Activated T-helper 9 cell treated with anti-CD3 and anti-CD28 coated beads, Interleukin-2, amount 50 U/mL, for 16 hours (primary cell): ENCODE results near the gene VAV2.

Experiments
- DNase-seq: peaks from one replicate; pipeline ENCODE4 v3.0.0-alpha.2; 2020; ENCODE audit warnings: low read depth

VAV2 gene

DNA sequence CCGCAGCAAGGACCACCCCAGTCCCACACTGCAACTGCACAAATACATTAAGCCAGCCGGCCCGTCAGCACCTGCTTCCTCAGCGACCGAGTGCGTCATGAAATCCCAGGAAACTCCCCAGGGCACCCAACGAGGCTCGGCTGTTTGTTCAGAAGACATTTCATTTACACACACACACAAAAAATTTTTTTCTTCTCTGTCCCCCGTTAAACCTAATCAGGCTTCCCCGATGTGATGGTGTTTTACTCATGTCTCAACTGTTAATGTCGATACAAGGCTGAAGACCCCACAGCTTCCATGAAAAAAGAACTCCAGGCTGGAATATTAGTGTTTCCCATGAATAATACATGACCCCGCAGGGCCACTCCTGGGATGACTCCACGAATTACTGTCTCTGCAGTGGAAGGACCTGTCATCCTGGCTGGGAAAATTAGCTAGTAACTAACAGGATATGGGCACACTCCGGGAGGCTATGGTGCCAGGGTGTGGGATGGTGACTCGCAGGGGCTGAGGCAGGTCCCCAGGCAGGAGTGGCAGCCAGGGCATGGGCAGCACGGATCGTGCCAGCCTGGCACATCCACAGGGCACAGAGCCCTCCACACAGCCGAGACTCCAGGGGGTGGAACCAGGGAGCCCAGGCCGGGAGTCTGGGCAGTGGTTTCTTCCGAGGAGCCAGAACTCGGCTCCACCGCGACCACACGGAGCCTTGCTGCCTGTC, 102.4 kb downstream of the VAV2 start:
- DNase-seq: no peak

DNA sequence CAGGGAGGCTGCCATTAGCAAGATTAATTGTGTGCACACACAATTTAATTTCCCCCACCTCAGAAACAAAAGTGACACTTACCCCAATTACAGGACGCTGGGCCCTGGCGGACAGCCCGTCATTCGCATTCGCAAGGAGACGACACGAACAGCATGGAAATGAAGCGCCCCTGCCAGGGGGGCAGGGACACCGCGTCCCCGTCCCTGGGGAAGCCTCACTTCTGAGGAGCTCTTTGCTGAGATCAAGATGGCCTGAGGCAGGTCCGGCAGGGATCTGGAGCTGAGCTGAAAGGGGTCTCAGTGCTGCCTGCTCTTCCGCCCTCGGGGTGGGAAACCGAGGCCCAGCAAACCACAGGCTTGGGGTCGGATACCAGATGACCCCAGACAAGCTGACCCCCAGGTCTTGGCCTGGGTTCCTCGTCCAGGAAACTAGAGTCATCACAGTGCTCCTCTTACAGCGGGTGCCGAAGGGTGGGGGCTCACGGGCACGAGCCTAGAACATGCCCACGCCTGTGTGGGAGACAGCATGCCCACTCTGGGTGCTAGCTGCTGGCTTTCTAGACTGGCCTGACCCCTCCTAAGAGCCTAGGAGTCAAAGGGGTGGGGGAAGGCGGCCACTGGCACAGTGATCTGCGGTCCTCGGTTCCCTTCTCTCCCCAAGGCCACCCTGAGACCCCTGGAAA, 103.2 kb downstream of the VAV2 start:
- DNase-seq: no peak

DNA sequence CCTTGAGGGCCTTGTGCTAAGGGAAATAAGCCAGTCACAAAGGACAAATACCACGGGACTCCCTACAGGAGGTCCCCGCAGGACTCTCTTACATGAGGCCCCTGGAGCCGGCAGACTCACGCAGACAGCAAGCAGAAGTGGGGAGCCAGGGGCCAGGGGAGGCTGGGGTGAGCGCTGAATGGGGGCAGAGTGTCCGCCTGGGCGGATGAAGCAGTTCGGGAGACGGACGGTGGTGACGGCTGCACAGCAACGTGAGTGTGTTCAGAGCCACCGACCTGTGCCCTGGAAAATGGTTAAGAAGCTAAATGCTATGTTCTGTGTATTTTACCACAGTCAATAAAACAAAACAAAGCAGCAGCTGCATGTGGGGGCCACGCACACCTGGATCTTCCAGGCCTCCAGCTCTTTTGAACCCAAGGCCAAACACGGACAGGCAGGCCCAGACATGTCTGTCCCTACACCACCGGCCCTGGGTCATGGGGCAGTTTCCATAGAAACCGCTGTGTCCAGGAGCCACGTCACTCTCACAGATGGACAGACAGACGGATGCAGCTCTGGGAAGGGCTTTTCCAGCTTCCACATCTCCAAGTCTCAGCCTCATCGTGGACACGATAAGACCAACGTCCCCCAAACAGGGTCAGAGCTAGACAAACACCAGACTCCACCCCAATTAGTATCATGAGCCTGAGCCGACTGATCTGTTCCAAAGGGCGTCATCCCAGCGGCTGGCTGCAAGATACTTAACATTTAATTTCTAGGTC, 103.9 kb downstream of the VAV2 start:
- DNase-seq: no peak

GRCh38 chr9:133887540-133888047, 104.5 kb downstream of the VAV2 start:
- DNase-seq: no peak

DNA sequence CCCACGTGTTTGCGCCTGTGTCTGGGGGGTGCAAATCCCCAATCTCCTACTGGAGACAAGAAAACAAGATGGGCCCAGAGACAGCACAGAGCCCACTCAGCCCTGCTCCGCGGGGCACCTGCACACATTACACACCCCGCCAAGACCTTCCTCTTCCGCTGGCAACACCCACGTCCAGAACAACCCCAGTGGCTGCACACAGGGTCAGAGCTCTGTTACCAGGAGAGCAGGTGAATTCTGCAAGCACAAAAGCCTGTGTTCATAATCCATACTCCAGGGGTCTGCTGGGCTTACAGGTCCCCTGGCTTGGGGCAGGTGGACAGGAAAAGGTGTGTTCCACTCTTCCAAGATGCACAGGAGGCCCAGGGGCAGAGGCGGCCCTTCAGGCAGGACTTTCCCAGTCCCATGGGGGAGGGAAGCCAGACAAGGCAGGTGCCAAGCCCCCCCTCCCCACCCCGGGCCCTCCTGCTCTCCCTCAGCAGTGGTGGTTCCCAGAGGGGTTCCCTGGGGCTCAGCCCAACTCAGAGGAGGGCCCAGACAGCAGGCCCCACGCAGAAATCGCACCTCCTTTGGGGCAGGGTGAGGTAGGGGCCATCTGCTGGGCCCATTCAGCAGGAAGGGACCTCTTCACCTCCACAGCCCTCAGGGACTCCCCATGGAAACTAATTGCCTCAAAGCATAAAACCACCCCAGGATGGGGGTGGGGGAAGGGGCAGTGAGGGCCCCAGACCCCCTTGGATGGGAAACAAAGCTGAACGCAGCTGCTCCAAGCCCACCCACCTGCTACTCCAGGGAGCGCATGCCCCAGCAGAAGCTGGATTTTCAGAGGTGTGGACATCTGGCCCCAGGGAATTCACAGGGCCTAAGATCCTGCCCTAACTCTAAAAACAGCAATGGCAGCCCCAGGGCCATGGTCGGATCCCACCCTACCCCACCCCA, 105.3 kb downstream of the VAV2 start:
- DNase-seq: no peak

DNA sequence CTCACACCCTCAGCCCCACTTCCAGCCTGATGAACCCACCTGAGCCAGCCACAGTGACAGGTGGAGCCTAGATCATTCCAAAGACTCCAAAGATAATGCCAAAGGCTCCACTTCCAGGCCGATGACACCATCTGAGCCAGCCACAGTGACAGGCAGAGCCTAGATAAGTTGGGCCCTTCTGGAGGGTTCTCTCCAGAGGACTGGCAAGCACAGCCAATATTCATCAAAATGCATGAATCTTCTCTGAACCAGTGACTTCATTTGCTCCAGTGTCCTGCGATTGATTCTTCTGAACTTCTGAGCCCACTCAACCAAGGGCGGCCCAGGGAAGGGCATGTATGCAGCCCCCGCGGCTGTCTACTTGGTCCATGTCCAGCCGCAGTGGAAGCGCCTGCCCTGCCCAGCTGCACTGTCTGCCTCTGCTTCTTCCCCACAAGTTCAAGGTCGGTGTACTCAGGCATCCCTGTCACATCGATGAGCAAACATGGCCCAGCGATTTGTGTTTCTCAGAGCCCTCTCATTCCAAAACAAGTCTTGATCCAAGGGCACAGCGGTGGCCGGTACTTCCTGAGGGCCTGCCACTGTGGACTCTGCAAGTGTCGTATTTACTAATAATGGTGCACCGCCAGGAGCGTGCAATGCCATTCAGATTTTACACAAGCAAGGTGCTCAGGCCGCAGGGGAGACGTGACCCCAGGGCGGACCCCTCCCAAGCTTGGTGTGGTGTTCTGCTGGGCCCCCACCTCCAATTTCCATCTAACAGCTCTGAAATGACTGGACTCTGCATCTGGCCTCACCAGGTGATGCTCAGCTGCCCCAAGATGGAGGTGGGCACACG, 107.0 kb downstream of the VAV2 start:
- DNase-seq: no peak

DNA sequence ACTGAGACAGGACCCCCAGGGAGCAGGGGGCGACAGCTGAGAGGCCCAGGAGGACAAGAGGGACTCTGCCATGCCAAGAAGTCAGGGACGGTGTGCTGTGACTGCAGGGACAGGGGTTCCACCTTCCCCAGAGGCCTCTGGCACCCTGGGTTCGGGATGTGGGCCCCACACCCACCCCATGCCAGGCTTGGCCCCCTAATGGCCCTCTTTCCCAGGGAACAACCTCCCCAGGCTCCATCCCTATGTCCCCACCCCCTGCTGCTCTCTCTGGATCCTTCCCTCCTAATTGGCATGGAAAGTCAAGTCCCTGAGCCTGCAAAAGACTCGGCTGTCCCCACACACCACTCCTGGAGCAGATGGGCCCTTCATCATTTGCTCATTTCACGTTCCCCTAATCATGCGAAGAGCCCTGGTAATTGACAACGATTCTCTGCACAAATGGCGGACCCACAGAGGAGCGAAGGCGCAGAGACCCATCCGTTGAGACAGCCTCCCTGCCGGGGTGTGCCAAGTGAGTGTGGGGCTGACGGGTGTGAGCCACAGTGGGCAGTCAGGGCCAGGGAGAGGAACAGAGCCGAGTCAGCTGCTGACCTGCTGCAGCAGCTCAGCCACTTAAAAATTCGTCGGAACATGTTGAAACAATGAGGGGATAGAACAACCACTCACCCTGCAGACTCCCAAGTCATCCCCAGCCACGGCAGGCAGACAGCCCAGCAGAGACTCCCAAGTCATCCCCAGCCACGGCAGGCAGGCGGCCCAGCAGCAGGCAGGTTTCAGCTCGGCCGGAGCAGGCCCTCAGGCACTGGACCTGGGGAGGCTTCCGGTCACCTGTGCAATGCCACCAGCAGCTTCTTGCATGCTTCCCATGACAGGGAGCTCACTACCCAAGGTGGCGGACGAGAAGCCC, 109.0 kb downstream of the VAV2 start:
- no peak for DNase-seq

- DNase-seq: no peak
These were observed 110.3 kb downstream of the VAV2 start for GRCh38 chr9:133881671-133882381.

DNA sequence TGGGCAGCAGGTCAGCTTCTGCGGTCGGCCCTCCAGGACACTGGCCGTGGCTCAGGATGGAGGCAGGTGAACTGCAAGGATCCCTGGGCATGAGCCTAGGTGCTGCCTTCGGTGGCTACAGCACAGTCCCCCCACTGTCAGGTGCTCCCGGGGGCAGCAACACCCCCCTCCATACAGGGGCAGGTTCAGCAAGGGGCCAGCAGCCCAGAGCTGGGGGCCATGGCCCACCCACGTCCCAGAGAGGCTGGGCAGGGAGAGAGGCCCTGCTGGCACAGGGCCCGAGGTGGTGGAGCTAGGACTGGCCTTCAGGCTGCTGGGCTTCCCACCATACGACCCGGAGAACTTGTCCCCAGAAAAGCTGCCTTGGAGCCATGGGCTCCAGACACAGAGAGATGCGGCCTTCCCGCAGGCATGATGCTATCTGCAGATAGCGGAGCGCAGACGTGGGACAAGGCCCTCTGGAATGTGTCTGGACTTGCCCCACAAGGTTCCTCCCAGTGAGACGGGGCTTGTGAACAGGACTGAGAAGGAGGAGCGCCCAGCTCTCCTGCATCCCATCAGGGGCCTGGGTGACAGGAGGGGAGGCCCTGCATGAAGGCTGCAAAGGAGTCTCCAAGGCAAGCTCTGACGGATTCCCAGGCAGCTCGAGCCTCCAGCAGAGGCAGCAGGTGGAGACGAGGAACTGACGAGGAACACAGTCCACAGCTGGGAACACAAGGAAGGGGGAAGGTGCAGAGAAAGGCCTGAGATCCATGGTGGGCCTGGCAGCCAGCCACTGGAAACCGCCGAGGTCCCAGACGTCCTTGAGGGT, 111.1 kb downstream of the VAV2 start:
- no peak for DNase-seq

- DNase-seq: no peak
These were observed 112.0 kb downstream of the VAV2 start for GRCh38 chr9:133880136-133880535.

DNA sequence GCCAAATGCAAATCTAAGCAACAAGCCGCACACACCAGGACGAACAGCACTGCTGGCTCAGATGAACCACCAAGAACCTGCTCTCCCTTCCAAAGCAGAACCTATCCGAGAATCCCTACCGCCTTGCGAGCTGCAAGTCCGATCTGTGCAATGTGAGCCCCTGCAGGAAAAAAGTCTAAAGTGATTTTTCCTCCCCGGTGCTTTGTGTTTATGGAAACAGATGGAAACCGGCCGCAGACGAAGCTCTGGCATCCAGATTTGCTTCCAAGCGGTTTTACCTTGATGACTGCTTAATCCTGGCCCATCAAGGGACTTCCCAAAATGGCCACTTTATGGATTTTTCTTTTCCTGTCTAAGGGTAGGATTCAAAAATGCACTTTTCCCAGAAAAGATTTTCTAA, 112.5 kb downstream of the VAV2 start:
- no peak for DNase-seq

GRCh38 chr9:133878402-133878801, 113.7 kb downstream of the VAV2 start:
- DNase-seq: no peak

- no peak for DNase-seq
These were observed 114.2 kb downstream of the VAV2 start for GRCh38 chr9:133877967-133878366.

GRCh38 chr9:133877327-133877726, 114.8 kb downstream of the VAV2 start:
- no peak for DNase-seq

DNA sequence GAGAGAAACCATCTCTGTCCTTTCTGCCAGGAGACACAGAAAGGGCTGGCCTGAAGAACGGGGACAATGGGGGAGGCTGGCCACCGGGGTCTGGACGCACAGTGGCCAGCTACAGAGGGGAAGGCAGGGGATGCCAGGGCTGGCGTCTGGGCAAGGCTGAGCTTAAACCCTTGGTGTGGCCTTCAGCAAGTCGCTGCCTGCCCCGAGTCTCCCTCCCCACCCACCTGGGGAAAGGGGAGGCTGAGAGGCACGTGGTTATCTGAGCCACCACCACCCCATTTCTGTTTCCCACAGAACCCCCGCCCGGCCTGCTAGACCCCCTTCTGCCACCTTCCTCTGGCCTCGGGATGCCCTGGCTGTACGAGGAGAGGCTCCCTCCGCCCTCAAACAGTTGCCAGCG, 115.3 kb downstream of the VAV2 start:
- DNase-seq: no peak

GRCh38 chr9:133876144-133876543, 116.0 kb downstream of the VAV2 start:
- DNase-seq: no peak

- no peak for DNase-seq
These were observed 117.0 kb downstream of the VAV2 start for GRCh38 chr9:133875131-133875530.

GRCh38 chr9:133874659-133875058, 117.5 kb downstream of the VAV2 start:
- DNase-seq: no peak
